ENCODE measurements around the gene GUCA1A. TPM values are rescaled to one million over a fixed set of nuclear protein-coding genes. Genes with fewer than 3 reads are reported as not detected.
"Not testable (repeated sequence)": the region's sequence is repeated elsewhere in the genome, so short reads cannot be mapped to it uniquely, and the experiment has no call there.

GUCA1A gene
- polyA plus RNA-seq, 4 donors = 0.11 to 0.25 (median 0.13) TPM; not detected in 1

GRCh38 chr6:42142118-42142835 lies 30.9 kb upstream of the GUCA1A start, which contains the start of gene C6orf132:
Gene C6orf132 (minus strand): TSS chr6:42142620. CDS start chr6:42142444, 176 bp downstream.
- no peak for DNase-seq (ENCODE audit: low read depth in 4 of 4, low spot score in 2 of 4)

- DNase-seq (ENCODE audit: low read depth in 4 of 4, low spot score in 2 of 4) = no peak
Observed at GRCh38 chr6:42147138-42147562, 26.0 kb upstream of the GUCA1A start.

DNA sequence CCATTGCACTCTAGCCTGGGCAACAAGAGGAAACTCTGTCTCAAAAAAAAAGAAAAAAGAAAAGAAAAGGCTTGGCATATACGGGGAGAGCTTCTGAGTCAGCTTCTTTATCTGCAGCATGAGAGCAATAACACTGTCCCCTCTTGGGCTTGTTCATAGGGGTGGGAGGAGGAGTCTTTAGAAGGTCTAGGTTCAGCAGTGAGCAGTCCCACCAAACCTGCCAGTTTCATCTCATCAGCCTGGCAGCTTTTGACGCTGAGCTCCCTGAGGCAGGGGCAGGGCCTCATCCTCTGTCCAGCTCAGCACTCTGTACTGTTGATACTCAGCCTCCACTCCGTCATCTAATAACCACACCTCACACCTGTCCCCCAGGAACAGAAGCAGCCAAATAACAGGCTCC lies 25.1 kb upstream of the GUCA1A start:
- no peak for DNase-seq (ENCODE audit: low read depth in 4 of 4, low spot score in 2 of 4)

DNA sequence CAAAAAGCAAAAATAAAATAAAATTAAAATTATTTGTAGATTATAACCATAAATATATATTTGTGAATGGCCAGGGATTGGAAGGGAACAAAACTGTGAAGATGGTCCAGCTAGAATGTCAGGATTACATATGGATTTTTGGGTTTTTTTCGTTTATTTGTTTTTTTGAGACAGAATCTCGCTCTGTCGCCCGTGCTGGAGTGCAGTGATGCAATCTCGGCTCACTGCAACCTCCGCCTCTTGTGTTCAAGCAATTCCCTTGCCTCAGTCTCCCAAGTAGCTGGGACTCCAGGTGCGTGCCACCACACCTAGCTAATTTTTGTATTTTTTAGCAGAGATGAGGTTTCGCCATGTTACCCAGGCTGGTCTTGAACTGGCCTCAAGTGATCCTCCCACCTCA lies 22.9 kb upstream of the GUCA1A start:
- DNase-seq (ENCODE audit: low read depth in 4 of 4, low spot score in 2 of 4) = no peak

DNA sequence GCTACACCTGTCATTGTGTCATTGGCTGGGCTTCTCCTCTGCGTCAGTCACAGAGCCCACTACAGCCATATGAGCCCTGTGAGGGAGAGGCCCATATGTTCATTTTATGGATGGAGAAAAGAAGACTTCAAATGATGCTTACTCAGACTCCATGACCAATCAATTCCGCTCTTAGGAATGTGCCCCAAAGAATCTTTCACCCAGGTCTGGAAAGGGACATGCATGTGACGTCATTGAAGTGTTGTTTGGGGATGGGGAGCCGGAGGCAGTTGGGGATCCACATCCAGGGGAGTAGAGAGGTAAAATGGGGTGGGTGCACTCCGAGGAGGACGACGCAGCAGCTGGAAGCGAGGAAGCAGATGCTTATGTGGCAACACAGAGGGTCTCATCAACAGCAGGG lies 21.1 kb upstream of the GUCA1A start:
- DNase-seq (ENCODE audit: low read depth in 4 of 4, low spot score in 2 of 4) = no peak

DNA sequence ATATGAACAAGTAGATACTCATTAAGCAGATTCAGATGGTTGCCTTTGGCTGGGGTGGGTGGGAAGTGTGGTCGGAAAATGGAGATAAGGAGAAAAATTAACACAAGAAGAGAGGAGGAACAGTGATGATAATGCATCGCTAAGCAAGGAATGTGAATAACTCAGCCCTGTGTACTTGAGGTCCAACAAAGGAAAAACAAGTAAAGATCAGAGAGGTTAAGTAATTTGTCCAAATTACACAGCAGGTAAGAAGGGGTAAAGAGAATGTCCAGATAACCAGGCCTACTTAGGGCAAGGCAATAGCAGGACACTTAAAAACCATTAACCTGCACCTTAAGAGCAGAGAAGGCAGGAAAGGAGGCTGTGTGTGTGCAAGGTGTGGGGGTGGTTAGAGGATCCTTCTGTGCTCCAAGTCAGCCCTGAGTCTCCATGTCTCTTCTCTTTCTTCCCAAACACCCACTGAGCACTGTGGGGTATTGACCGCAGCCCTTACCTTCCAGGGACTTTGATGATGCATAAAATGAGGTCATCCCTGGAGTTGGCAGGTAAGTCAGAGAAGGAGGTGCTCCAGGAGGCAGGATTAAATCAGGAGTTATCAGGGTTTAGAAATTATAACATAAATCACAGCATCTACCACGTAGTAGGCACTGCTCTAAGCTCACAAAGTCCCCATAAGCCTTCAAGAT lies 20.5 kb upstream of the GUCA1A start:
- not testable (repeated sequence) for DNase-seq (ENCODE audit: low read depth in 4 of 4, low spot score in 2 of 4)

DNA sequence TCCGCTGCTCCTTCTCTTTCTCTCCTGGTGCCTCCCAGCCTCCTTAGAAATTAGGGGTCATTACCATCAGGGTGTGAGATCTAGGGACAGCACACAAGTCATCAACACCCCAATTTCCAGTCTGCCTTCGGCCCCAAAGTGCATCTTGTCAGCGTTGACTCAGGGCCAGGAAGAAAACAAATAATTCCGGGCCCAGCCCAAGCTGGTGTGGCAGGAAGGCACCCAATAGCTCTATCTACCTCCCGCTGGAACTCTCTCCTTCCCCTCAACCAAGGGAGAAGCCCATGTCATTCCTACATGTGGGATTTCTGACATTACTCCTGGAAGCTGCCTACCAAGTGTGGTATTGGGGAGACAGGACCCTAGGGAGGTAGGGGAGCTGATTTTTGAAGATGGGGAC lies 19.2 kb upstream of the GUCA1A start:
- no peak for DNase-seq (ENCODE audit: low read depth in 4 of 4, low spot score in 2 of 4)

DNA sequence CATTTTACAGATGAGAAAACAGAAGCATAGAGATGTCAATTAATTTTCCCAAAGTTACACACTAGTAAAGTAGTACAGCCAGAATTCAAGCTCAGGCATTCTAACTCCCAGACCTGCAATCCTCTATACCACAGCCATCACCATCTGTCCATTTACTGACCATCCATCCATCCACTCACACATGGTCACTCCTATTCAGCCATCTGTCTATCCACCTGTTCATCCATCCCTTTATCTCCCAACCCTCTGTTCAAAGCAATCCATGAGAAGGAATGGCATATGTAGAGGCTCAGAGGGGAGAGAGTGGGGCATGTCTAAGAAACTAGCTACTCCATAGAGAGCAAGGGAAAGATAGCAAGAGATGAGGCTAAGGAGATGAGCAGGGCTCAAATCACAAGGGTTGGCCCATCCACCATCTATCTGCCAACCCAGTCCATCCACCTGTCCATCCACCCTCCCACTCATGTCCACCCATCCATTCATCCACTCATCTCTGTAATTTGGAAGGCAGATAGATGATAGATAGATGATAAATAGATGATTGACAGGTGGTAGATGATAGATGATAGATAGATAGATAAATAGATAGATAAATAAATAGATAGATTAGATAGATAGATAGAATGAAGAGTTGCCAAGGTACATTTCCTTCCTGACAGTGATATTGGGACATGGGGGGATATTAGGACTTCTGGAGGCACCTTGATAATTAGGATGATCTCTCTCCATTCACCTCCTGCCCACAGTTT lies 18.5 kb upstream of the GUCA1A start:
- DNase-seq (ENCODE audit: low read depth in 4 of 4, low spot score in 2 of 4) = no peak

GRCh38 chr6:42155293-42155692 lies 17.9 kb upstream of the GUCA1A start:
- no peak for DNase-seq (ENCODE audit: low read depth in 4 of 4, low spot score in 2 of 4)

GRCh38 chr6:42156638-42157037 lies 16.5 kb upstream of the GUCA1A start:
- DNase-seq (ENCODE audit: low read depth in 4 of 4, low spot score in 2 of 4) = no peak

GRCh38 chr6:42158011-42158410 lies 15.2 kb upstream of the GUCA1A start:
- no peak for DNase-seq (ENCODE audit: low read depth in 4 of 4, low spot score in 2 of 4)

GRCh38 chr6:42158631-42159030 lies 14.5 kb upstream of the GUCA1A start:
- no peak for DNase-seq (ENCODE audit: low read depth in 4 of 4, low spot score in 2 of 4)

DNA sequence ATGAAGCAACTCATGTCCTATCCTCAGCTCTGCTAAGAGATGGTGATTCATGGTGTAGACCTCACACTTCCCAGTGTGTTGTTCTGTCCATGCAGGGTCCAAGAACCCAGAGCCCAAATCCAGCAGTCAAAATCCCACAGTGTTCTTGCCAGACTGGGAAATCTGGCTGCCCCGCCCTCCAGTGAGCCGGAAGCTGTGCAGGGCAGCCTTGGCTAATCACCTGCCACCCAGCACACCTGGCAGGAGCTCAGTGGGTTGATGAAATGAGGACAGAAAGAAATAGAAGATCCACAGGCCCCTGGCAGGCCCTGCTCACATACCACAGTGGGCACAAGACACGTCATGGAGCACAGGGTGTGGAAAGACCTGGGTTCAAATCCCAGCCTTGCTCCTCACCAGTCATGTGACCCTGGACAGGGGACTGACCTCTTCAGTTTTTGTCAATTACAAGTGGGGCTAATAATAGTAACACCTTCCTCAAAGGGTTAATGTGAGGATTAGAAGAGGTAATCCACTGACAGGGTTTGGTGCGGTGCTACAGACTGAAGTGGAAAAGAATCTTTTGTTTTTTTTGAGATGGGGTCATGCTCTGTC lies 13.6 kb upstream of the GUCA1A start:
- no peak for DNase-seq (ENCODE audit: low read depth in 4 of 4, low spot score in 2 of 4)

GRCh38 chr6:42162384-42162783 lies 10.8 kb upstream of the GUCA1A start:
- no peak for DNase-seq (ENCODE audit: low read depth in 4 of 4, low spot score in 2 of 4)

DNA sequence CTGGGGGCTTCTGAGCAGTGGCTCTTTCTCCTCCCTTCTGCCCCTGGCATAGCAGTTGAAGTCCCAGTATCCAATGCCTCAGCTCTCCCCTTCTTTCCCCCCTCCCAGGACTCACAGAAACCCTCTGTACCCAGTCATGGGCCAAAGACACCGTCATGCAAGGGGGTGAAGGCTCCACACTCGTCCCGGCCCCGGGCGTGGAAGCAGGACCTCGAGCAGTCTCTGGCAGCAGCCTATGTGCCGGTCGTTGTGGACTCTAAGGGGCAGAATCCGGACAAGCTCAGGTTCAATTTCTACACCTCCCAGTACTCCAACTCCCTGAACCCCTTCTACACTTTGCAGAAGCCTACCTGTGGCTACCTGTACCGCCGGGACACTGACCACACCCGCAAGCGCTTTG lies 10.4 kb upstream of the GUCA1A start:
- DNase-seq (ENCODE audit: low read depth in 4 of 4, low spot score in 2 of 4) = no peak

DNA sequence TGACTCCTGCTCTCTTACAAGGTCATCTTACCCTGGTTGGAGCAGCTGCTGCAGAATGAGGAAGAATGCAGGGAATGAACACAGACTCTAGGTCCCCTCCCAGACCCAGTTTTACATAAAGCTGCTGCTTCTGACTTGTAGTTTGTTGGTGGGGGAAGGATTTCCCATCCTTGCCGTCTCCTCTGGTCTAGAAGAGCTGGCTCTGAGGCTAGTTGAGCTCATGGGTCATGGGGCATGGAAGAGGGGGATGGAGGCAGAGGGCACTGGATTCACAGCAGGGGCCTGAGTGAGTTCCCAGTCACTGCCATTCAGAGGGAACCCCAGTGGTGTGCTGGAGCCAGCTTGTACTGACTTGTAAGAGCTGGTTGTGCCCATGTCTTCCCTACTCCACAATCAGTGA lies 9.2 kb upstream of the GUCA1A start:
- DNase-seq (ENCODE audit: low read depth in 4 of 4, low spot score in 2 of 4) = no peak

GRCh38 chr6:42165016-42165415 lies 8.1 kb upstream of the GUCA1A start:
- DNase-seq (ENCODE audit: low read depth in 4 of 4, low spot score in 2 of 4) = no peak

GRCh38 chr6:42166444-42167141 lies 6.6 kb upstream of the GUCA1A start:
- no peak for DNase-seq (ENCODE audit: low read depth in 4 of 4, low spot score in 2 of 4)

GRCh38 chr6:42168650-42169049 lies 4.5 kb upstream of the GUCA1A start:
- no peak for DNase-seq (ENCODE audit: low read depth in 4 of 4, low spot score in 2 of 4)

DNA sequence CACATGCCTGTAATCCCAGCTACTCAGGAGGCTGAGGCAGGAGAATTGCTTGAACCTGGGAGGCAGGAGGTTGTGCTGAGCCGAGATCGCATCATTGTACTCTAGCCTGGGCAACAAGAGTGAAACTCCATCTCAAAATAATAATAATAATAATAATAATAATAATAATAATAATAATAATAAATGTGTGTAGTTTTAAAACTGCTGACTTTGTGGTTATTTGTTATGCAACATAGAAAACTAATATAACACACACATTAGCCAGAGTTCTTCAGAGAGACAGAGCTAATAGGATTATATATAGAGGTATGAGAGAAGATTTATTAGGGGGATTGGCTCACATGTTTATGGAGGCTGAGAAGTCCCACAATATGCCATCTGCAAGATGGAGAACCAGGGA lies 3.4 kb upstream of the GUCA1A start:
- DNase-seq (ENCODE audit: low read depth in 4 of 4, low spot score in 2 of 4) = not testable (repeated sequence)

Data from left renal cortex interstitium (tissue), 4 donors.